ENCODE results near the gene TMEM119.

- TF ChIP-seq REST (IDR thresholded peaks at IDR 0.05; ENCODE audit: insufficient replicate concordance, low read depth): no peak
- TF ChIP-seq CTCF (IDR thresholded peaks at IDR 0.05; ENCODE audit: insufficient read depth, low read length): no peak
Measured at GRCh38 chr12:108586306-108586705, 11.6 kb downstream of the TMEM119 start.
